KG1 (cell line): ENCODE measurements around the gene KIF9.
"Not testable (repeated sequence)": the region's sequence is repeated elsewhere in the genome, so short reads cannot be mapped to it uniquely, and the experiment has no call there.

Source experiments
- DNase-seq: peaks from one replicate; lab custom pipeline; 2025; lab: John Stamatoyannopoulos, UW

KIF9 gene

GRCh38 chr3:47251085-47251484 is 31.5 kb downstream of the KIF9 start:
- DNase-seq, result not testable (repeated sequence)

- no peak for DNase-seq
Measured at GRCh38 chr3:47250309-47251060, 32.1 kb downstream of the KIF9 start.

- DNase-seq, result no peak
Measured at GRCh38 chr3:47247131-47248064, 35.2 kb downstream of the KIF9 start.

- no peak for DNase-seq
Measured at GRCh38 chr3:47245271-47245670, 37.3 kb downstream of the KIF9 start.

GRCh38 chr3:47244531-47245100 is 38.0 kb downstream of the KIF9 start:
- DNase-seq, result no peak

GRCh38 chr3:47243419-47244147 is 39.0 kb downstream of the KIF9 start:
- no peak for DNase-seq

- DNase-seq, result no peak
Measured at GRCh38 chr3:47239929-47240328, 42.7 kb downstream of the KIF9 start.

GRCh38 chr3:47238017-47238416 is 44.6 kb downstream of the KIF9 start:
- no peak for DNase-seq

GRCh38 chr3:47228088-47228487 is 54.5 kb downstream of the KIF9 start:
- DNase-seq, result no peak

GRCh38 chr3:47227678-47228077 is 54.9 kb downstream of the KIF9 start:
- DNase-seq, result no peak

GRCh38 chr3:47225310-47225906 is 57.2 kb downstream of the KIF9 start:
- DNase-seq, result peak; percentile 5

- no peak for DNase-seq
Measured at GRCh38 chr3:47223755-47224154, 58.8 kb downstream of the KIF9 start.

- DNase-seq, result no peak
Measured at GRCh38 chr3:47221798-47222197, 60.8 kb downstream of the KIF9 start.

GRCh38 chr3:47210863-47211405 is 71.7 kb downstream of the KIF9 start:
- DNase-seq, result no peak

- not testable (repeated sequence) for DNase-seq
Measured at GRCh38 chr3:47206022-47206421, 76.6 kb downstream of the KIF9 start.

GRCh38 chr3:47204875-47205274 is 77.7 kb downstream of the KIF9 start:
- no peak for DNase-seq

- DNase-seq, result no peak
Measured at GRCh38 chr3:47202542-47202941, 80.1 kb downstream of the KIF9 start.

GRCh38 chr3:47197287-47197686 is 85.3 kb downstream of the KIF9 start:
- DNase-seq, result no peak

GRCh38 chr3:47194994-47195393 is 87.6 kb downstream of the KIF9 start:
- no peak for DNase-seq

GRCh38 chr3:47193871-47194859 is 88.4 kb downstream of the KIF9 start:
- DNase-seq, result no peak
